ENCODE results near the gene NUDT3.

Gene NUDT3

GRCh38 chr6:34300332-34300751, 92.1 kb downstream of the NUDT3 start:
- no peak overlapping the region for H3K27ac ChIP-seq
- TF ChIP-seq CTCF (conservative IDR thresholded peaks at IDR 0.05) (no peak), ZFX (IDR thresholded peaks at IDR 0.05) (no peak)

- no peak overlapping the region for H3K27ac ChIP-seq
- TF ChIP-seq ZFX (IDR thresholded peaks at IDR 0.05) = no peak
- TF ChIP-seq CTCF (conservative IDR thresholded peaks at IDR 0.05) = no peak
Measured at GRCh38 chr6:34298941-34299340, 93.5 kb downstream of the NUDT3 start.

GRCh38 chr6:34295721-34296120, 96.7 kb downstream of the NUDT3 start:
- no peak overlapping the region for H3K27ac ChIP-seq
- no peak for TF ChIP-seq ZFX (IDR thresholded peaks at IDR 0.05)
- TF ChIP-seq CTCF (conservative IDR thresholded peaks at IDR 0.05) = no peak

- H3K27ac ChIP-seq = no peak overlapping the region
- TF ChIP-seq CTCF (conservative IDR thresholded peaks at IDR 0.05) (no peak), ZFX (IDR thresholded peaks at IDR 0.05) (no peak)
Measured at GRCh38 chr6:34292954-34293353, 99.5 kb downstream of the NUDT3 start.

GRCh38 chr6:34289137-34289536, 103.3 kb downstream of the NUDT3 start:
- TF ChIP-seq ZFX (IDR thresholded peaks at IDR 0.05) (no peak), CTCF (conservative IDR thresholded peaks at IDR 0.05) (no peak)
- H3K27ac ChIP-seq = no peak overlapping the region

- TF ChIP-seq CTCF (conservative IDR thresholded peaks at IDR 0.05) (no peak), ZFX (IDR thresholded peaks at IDR 0.05) (no peak)
- H3K27ac ChIP-seq = no peak overlapping the region
Measured at GRCh38 chr6:34288581-34288980, 103.9 kb downstream of the NUDT3 start.

GRCh38 chr6:34285448-34286164, 106.9 kb downstream of the NUDT3 start:
- TF ChIP-seq ZFX (IDR thresholded peaks at IDR 0.05) (no peak), CTCF (conservative IDR thresholded peaks at IDR 0.05) (no peak)
- H3K27ac ChIP-seq = no peak overlapping the region
